MM.1S (cell line): ENCODE measurements around the gene SEPTIN5.

Source experiments
- EZH2 ChIP-seq: fragments of 300-600 bp; sonication (generic); optimal IDR thresholded peaks from 2 replicates; pipeline ENCODE3; 2017; ENCODE audit warnings: low read depth, mild to moderate bottlenecking, antibody characterized with exemption, low read length, mixed read lengths
- EZH2phosphoT487 ChIP-seq: fragments of 300-600 bp; sonication (generic); IDR thresholded peaks from 2 replicates; pipeline ENCODE4 v1.6.1; 2018; ENCODE audit warnings: antibody characterized with exemption, low read length
- TF ChIP-seq, protein P1 (sequence below): fragments of 300-600 bp; sonication (generic); IDR thresholded peaks from 2 replicates; pipeline ENCODE4 v1.5.1; 2016; ENCODE audit warnings: antibody characterized with exemption, low read length, mixed read lengths

- TF ChIP-seq, protein P1, sequence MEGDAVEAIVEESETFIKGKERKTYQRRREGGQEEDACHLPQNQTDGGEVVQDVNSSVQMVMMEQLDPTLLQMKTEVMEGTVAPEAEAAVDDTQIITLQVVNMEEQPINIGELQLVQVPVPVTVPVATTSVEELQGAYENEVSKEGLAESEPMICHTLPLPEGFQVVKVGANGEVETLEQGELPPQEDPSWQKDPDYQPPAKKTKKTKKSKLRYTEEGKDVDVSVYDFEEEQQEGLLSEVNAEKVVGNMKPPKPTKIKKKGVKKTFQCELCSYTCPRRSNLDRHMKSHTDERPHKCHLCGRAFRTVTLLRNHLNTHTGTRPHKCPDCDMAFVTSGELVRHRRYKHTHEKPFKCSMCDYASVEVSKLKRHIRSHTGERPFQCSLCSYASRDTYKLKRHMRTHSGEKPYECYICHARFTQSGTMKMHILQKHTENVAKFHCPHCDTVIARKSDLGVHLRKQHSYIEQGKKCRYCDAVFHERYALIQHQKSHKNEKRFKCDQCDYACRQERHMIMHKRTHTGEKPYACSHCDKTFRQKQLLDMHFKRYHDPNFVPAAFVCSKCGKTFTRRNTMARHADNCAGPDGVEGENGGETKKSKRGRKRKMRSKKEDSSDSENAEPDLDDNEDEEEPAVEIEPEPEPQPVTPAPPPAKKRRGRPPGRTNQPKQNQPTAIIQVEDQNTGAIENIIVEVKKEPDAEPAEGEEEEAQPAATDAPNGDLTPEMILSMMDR = no peak
- no peak for TF ChIP-seq EZH2phosphoT487
- no peak for TF ChIP-seq EZH2
Measured at GRCh38 chr22:19745155-19746101, 31.1 kb downstream of the SEPTIN5 start.
